ENCODE measurements around the gene ASB2.

Gene ASB2

DNA sequence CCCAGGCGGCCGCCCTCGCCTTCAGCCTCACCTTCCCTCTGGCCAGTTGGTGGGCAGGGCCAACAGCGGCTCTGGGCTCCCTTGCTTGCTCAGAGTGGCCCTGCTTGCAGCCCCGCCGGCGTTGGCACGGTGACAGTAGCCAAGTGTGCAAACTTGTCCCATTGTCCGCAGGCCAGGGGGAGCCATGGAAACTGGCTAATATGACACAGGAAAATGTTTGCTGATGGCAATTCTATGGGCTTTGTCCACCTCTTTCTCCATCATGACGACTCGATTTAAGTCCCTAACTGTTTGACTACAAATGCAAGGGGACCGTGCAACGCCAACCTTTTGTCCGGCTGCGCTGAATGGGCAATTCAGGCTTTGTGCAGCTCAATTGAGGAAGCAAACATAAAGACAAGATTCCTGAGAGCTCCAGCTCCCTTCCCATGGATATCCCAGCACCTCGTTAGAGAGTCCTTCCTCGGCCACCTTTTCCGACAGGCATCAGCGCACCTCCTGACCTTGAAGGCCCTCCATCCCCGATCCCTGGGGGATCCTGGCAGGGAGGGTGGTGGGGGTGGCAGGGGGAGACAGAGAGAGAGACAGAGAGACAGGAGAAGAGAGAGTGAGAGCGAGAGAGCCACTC lies 50.0 kb downstream of the ASB2 start:
- DNase-seq = peak; percentile 53

DNA sequence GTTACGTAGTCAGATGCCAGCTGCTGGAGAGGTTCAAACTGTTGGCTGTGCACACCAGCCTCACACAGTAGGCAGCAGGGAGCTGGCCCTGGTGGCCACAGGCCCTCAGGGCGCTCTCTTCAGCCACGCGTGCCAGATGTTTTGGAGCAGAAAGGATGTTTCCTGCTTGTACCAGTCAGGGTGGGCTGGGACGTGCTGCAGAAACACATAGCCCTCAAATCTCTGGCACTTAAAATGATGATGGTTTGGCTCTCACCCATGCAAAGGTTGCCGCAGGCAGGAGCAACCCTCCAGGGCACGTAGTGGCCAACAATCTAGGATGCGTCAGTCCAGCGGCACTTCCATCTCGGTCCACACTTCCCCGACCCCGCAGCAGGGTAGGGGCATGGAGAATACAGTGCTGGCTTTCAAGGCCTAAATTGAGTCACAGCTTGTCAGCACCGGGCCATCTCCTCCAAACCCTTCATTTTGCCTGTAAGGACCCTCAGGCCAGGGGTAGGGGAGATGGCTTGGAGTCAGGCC lies 50.9 kb downstream of the ASB2 start:
- no peak for DNase-seq

DNA sequence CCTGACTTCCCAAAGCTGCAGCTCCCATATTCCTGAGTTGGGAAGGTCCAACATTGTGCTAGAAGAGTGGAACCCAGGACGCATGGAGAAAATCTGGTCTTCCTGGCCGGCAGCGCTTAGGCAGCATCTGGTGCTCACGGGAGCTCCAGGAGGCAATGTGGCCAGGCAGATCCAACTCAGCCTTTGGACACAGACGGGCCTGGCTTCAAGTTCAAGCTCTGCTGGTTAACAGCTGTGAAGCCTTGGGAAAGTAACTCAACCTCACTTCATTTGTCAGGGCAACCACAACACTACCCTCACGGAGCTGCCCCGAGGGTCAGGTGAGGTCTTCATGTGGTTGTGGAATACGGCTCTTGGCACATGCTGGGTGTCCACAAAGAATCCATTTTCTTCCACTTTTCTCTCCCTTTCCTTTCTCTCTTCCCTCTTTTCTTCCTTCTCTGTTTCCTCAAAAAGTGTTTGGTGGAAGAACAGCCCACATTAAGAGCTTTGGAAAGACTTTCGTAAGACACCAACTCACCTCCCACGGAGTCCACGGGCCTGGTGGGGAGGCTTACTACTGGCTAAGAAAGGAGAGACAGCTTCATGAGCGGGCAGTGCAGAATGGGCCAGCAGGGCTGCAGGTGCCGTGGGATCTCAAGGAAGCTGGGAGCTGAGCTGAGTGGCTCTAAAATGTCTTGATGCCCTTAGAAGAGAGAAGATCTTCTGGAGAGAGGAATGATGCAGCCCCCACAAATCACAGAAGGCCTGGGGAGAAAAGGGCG lies 51.6 kb downstream of the ASB2 start:
- DNase-seq = no peak

DNA sequence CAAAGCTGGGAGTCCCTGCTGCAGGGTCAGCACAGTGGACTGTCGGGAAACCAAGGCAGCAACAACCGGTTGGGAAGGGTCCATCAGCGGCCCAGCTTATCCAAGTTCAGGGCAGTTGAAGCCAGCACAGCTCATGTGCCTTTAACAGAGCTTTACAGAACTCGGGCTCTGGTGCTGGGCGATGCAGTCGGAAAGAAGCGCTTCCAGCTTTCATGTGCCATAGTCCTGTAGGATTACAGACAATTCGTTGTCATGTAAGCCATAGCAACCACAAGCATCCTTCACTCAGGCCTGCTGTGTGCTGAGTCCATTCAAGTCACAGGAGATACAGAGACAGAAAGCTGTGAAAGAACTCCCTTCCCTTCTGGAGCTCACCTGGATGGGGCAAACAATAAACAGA lies 52.7 kb downstream of the ASB2 start:
- DNase-seq = peak; percentile 64

DNA sequence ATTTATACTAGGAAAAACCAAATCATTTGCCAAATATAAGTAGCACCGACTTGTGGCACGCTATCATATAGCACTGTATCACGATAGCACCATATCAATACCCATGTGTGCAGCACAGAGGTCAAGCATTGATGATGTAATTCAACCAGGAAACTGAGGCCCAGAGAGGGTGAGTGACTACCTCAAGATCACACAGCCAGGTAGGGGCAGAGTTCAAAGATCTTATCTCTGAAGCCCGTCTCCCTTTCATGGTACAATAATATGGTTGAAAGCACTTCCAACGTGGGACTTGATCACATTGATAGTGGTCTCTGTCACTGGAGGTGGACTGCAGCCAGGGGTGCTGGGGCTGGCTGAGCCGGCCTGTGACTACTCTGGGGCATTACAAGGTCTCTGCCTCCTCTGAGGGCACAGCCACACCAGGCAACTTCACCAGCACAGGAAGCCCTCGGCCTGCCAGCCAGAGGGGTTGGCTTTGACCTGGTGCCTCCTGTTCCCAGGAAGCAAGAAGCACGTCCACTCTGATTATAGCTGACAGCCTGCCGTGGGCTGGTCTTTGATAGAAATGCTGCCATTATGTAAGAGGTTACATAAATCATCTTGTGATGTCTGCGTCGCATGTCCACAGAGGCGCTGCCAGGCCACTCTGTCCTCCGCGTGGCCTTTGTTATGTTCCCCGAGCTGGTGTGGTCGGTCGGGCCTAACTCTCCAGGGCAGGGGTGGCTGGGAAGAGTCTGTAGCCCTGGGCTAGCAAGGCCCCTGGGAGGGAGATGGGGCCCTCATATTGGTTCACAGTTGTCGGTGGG lies 55.2 kb downstream of the ASB2 start:
- DNase-seq = no peak

DNA sequence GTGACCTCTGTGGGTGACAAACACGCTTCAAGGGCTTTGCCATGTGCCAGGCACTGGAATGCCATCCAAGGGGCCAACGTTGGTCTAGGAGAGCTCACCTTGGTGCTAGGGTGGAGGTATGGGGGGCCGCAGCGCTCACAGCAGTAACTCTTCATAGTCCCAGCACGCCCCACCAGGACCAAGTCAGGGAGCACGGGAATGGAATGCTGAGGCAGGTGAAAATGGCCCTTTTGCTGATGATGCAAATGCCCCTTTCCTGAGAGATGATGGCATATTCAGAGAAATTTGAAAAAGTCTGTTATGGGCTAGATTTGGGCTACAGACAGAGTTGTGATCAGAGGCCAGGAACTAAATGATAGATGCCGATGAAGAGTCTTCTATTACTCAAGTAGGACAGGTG lies 59.2 kb downstream of the ASB2 start:
- no peak for DNase-seq

DNA sequence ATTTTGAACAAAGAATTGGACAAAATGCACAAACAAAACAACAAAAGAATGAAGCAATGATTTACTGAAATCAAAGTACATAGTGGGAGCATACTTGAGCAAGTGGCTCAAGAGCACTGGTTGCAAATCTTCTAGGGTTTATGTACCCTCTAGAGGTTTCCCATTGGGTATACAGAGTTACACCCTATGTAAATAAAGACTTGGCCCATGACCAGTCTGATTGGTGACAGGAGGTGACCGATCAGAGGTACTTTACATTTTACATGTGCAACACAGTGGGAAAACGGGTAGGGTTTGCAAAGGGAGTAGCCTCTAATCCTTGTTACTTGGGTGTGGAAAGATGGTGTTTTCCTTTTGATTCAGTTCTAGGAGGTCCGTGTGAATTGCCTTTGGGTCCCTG lies 59.9 kb downstream of the ASB2 start:
- DNase-seq = no peak

DNA sequence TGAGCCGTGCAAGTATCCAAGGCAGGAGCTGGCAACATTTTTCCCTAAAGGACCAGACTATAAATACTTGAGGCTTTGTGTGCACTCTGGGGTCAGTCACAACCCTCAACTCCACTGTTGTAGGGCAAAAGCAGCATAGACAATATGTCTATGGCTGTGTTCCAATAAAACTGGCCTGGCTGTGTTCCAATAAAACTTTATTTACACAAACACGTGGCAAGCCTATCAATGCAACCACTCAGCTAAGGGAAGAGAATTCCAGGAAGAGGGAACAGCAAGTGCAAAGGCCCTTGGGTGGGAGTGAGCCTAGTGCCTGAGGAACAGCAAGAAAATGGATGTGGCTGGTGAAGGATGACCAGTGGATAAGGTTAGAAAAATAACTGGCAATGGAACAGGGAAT lies 60.6 kb downstream of the ASB2 start:
- DNase-seq = no peak

DNA sequence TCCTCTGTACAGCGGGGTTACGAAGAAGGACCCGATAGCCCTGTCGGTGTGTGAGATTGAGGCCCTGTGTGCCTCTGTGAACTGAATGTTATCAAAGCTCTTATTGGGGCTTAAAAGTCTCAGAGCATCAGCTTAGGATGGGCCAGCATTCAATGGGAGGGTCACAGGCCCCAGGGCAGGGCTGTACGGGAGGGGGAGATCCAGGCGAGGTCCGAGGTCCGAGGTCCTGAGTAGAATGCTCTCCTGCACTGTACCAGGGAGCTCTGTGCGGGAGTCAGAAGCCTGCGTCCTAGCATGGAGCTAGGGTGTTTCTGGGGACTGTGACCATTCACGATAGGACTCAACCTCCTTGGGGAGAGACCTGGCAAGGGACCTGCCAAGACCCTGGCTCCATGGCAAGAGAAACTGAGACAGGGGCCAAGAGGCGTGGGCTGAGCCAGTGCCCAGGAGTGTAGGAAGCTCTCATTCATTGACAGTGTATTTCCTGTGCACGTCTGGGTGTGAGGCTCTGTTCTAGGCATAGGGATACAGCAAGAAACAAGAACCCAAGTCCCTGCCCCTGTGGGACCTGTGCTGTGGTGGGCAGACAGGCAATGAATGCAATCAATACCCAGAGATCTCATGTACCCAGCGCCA lies 61.2 kb downstream of the ASB2 start:
- no peak for DNase-seq

DNA sequence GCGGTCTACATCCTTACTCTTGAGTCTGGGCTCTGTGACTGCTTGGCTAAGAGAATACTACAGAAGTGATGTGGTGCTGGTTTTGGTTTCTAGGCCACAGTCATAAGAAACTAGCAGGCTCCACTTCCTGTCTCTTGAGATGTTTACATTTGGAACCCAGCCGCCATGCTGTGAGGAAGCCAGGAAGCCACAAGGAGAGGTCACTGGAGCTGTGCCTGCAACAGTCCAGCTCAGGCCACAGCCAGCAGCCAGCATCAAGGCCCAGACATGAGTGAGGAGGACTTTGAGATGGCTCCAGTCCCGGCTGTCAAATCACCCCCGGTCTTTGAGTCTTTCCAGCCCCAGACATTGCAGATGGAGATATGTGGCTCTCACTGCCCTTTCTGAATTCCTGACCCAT lies 62.1 kb downstream of the ASB2 start:
- DNase-seq = no peak

DNA sequence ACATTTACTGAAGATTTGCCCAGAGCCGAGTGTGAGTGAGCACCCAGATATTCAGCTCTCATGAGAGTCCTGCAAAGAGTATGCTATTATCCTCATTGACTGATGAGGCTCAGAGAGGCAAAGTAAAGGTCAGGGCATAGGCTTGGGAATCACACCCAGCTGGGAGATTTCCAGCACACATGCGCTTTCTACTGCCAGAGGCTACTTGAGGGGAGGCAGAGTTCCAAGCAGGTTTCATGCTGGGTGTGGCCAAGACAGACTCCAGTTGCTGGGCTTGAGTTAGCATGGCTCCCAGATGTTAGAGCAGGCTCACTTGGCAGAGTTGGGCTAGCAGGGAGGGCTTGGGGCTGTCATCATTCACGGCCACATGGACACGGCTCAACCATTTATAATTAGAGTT lies 63.6 kb downstream of the ASB2 start:
- no peak for DNase-seq

DNA sequence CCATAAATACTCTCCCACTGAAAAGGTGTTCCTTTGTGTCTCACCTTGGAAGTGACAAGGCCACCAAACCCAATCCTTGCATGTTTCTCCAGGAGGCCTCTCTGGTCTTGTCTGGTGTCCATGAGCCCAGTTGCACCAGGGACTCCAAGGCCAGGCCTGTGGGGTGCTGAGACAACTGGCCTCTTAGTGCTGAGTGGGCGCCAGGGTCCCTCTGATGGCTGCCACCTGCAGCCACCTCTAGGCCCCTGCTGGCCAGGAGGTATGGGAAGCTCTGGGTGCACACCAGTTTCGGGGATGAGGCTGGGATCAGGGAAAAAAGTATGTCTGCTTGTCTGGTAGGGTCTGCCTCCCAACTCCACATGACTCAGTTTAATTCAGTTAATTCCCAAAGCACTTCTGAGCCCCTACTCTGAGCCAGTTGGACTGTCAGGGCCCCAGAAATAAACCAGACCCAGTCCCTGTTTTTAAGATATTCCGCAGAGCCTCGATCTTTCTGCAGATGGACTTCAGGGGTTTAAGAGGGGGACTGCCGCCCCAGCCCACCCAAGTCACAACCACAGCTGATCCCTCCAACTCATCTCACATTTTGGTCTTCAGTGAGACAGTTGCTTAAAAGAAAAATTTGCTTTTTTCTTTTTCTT lies 64.3 kb downstream of the ASB2 start:
- no peak for DNase-seq

DNA sequence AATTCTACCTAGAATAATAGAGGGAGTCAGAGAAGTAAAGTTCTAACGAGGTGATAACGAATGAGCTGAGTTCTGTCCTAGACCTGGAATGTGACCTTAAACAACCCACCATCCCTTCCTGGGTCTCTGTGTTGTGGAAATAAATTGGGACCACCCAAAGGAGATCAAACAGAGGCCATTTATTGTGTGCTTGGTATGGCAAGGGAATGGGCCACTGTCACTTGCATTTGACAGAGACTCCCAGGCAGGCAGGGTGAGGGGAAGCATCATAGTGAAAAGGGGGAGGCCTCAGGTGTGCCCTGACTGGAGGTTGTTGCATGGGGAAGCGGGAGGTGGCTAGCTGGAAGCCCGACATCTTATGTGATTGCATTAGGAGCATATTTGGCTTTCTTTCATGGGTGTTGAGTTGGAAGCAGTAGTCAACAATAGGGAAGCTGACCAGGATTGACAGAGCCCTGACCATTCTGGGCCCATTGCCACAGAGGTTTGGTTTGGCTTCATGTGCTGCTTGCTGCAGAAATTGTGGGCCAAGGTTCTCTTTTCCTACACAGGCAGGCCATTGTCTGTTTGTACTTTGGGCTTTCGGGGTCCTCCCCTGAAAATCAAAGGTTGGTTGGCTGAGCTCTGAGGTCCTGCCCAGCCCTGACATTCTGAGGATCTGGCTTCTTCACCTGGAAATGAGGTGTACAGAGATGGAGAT lies 66.8 kb downstream of the ASB2 start:
- DNase-seq = no peak

DNA sequence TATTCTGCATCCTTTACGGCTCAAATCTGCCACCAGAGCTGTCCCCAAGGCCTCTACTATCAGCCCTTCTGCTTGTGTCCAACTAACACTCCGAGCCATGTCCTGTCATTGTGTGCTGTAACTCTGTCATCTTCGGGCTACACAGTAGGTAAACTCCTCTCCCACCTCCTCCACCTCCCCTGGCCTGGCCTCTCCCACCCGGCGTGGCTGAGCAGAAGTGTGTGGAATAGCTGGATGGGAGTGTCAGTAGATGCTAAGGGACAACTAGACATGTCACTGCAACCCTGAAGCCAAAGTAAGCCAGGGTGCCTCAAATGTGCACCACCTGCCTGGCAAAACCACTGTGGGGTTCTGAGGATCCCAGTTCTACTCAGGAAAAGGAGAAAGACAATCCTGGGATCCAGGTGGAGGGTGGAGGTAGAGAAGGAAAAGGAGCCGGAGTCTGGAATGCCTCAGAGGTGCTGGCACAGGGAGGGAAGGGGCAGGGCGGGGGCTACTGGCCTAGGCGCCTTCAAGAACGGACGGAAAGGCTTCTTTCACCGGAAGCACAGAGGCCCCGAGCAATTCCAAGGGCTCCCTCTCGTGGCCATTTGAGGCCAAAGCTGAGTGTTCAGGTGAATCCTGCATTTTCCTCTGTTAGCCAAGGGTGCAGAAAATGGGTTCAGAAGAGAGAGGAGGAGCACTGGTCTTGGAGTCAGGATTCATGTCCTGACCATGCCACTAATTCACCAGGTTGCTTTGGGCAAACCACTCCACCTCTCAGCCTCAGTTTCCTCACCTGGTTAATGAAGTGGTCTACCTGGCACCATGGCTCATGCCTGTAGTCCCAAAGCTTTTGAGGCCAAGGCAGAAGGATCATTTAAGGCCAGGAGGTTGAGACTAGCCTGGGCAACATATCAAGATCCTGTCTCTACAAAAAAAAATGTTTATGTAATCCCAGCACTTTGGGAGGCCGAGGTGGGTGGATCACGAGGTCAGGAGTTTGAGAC lies 69.7 kb downstream of the ASB2 start:
- DNase-seq = peak; percentile 23

DNA sequence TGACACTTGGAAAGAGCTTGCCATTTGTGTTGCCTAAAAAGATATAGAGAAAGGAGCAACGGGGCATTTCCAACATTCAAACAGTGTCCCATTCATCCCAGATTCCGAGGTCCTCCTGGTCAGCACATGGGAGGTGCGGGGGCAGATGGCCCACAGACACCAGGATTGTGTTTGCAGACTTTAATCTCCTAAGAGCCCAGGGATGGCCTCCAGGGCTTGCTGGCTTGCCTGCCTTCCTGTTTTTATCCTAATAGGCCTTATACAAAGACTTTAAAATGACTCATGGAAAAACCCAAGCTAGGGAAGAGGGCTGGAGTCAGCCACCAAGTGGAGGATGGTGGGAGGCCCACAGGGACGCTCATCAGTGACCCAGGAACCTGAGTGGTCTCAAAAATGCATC lies 70.7 kb downstream of the ASB2 start:
- no peak for DNase-seq

DNA sequence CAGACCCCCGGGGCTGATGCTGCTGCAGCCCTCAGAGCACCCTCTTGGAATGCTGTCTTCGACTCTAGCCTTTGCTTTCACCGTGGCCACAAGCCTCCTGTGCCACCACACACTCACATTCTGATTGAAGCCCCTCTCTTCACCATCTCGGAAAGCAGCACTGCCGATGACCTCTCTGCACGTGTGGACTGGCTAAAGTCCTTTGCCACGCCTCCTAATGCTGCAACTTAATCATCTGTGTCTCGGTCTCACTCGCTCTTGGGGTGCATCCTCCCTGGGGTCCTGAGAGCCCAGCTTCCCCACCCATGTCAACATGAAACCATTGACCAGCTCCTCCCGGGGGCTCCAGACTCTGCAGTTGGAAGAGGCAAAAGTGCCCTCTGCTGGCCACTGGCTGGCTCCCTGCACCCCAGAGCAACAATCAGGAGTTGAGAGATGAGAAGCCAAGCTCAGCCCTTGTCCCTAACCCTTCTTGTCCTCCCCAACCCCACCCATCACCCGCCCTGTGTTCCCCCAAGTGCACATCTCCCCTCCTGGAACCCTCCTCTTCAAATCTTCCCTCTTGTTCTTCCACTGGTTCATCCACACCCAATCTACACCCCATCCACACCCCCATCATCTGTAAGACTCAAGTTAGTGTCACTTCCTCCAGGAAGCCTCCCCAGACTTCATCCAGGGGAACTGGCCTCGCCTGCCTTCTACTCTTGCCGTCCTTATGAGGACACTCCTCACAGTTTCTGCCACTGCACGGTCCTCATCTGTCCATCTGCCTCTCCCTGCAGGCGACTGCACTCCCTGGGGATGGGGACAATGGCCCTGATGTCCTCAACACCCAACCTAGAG lies 72.8 kb downstream of the ASB2 start:
- no peak for DNase-seq

DNA sequence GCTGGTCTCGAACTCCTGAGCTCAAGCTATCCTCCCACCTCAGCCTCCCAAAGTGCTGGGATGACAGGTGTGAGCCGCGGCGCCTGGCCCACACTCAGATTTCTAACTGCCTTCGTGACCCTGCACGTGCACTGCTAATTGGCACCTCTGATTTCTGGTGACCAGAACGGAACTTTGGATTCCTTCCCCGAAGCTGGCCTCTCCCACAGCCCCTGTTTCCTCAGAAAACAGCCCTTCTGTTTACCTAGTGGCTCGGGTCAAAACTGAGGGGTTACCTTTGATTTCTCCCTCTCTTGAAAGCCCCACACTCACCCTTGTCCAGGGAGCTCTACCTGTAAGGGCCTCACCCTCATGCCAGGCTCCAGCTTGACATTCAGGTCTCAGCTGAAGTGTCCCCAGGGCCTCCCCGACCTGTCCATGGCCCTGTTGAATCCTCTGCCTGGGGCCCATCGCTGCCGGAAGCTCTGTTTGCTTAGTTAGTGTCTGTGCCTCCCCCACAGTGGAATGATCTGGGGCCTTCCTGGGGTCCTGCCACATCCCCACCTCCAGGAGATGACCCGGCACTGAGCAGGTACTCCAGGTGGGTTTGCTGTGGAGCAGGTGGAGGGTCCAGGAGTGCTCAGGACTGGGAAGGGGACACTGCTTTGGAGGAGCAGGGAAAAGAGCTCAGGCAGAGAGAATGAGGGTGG lies 73.6 kb downstream of the ASB2 start:
- DNase-seq = no peak

DNA sequence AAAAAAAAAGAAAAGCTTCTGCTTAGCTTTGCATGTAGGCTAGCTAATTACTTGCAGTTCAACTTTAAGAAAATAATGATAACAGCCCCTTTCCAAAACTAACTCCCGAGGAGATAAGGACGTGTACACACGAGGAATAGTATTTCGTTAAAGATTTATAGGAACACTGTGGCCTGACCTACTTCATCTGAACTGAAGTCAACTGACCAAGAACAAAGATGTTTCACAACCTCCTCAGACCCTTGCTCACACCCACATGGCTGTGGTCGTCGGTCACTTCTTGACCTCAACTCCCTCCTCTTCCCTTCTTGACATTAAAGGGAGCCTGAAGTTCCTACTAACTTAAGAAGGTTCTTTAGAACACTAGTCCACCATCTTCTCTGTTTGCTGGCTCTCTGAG lies 74.6 kb downstream of the ASB2 start:
- DNase-seq = no peak

DNA sequence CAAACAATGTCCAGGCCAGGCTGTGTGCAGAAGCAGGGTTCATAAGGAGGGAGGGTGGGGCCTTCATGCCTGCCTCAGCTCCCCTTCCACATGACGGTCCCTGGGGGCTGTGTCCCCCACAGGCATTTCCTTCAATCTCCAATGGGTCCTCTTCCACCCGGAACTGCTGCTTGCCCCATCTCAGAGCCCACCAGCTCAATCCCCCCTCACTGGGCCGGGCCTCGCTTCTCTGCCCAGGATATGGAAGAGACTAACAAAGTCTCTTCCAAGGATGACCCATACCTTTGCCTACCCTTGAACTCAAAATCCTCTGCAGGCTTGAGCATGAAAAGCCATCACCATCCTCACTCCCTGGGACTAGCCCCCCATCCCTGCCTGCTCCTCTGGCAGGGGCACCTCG lies 77.6 kb downstream of the ASB2 start:
- DNase-seq = no peak

Measured in DMS153 (cell line).